Activated CD4-positive, alpha-beta memory T cell treated with anti-CD3 and anti-CD28 coated beads, Interleukin-2, amount 10 ng/mL, durations not matched to agents 7 days and 5 days (primary cell): ENCODE measurements around the gene NMUR1. TPM values are rescaled to one million over a fixed set of nuclear protein-coding genes. Genes with fewer than 3 reads are reported as not detected.

Experiments used
- CTCF ChIA-PET: fragments of 350-600 bp; sonication (Branson Sonifier 250); formaldehyde crosslinking; loops from one replicate; lab custom pipeline; 2021; ENCODE audit warnings: antibody characterized with exemption, inconsistent platforms; lab: Charles Lee
- POLR2A ChIA-PET: fragments of 350-600 bp; sonication (Branson Sonifier 250); formaldehyde crosslinking; loops from one replicate; lab custom pipeline; 2021; ENCODE audit warnings: antibody characterized with exemption; lab: Charles Lee
- DNase-seq: peaks from one replicate; pipeline ENCODE4 v3.0.0-alpha.2; 2020
- H3K27ac Mint-ChIP-seq: one replicate; pipeline ENCODE4 v1.8.0; 2021; ENCODE audit warnings: mild to moderate bottlenecking, mixed read lengths
- H3K27me3 Mint-ChIP-seq: one replicate; pipeline ENCODE4 v1.8.0; 2021; ENCODE audit warnings: mixed read lengths
- H3K36me3 Mint-ChIP-seq: one replicate; pipeline ENCODE4 v1.8.0; 2021; ENCODE audit warnings: low read depth, mixed read lengths
- H3K4me1 Mint-ChIP-seq: one replicate; pipeline ENCODE4 v1.8.0; 2021; ENCODE audit warnings: mixed read lengths
- H3K4me3 Mint-ChIP-seq: one replicate; pipeline ENCODE4 v1.8.0; 2021; ENCODE audit warnings: mild to moderate bottlenecking, mixed read lengths
- H3K9me3 Mint-ChIP-seq: one replicate; pipeline ENCODE4 v1.8.0; 2021; ENCODE audit warnings: mixed read lengths
- total RNA-seq, 2 experiments: library from RNA; stranded (reverse); gene quantifications; one replicate each; pipeline ENCODE4 v1.2.3, GENCODE V29; 2021

NMUR1 gene
- total RNA-seq, 2 experiments from 2014 or later = 3.4 to 3.9 TPM

DNA sequence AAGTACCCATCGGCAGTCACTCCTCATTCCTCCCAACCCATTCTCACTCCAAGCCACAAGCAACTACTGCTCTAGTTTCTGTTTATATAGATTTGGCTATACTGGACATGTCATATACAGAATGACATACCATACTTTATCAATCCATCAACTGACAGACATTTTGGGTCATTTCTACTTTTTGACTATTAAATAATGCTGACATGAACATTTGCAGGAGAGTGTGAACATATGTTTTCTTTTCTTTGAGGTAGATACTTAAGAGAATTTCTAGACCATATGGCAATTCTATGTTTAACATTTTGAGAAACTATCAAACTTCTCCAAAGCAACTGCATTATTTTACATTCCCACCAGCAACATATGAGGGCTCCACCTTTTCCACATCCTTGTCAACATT, 32.6 kb downstream of the NMUR1 start:
- Mint-ChIP-seq H3K4me1 (peaks cover 5% of the 10 kb centered on the region), H3K27ac (no peak overlapping the region), H3K27me3 (peaks cover 5% of the 10 kb centered on the region), H3K36me3 (no peaks in the 10 kb centered on the region), H3K4me3 (no peak overlapping the region), H3K9me3 (no peaks in the 10 kb centered on the region)
- CTCF ChIA-PET = interaction anchor here (0.5 kb wide), 1 partner anchor 15 kb away, joined by 3 read pairs; no protein-coding TSS in a partner anchor
- no peak for DNase-seq
- POLR2A ChIA-PET = no interaction called here

- no peak overlapping the region for H3K27ac Mint-ChIP-seq
- peaks cover 5% of the 10 kb centered on the region for H3K4me1 Mint-ChIP-seq
- ChIA-PET POLR2A (no interaction called here), CTCF (interaction anchor here (2.2 kb wide), 1 partner anchor 12 kb away, joined by 9 read pairs; no protein-coding TSS in a partner anchor)
- H3K9me3 Mint-ChIP-seq = no peaks in the 10 kb centered on the region
- no peak overlapping the region for H3K4me3 Mint-ChIP-seq
- H3K36me3 Mint-ChIP-seq = no peaks in the 10 kb centered on the region
- H3K27me3 Mint-ChIP-seq = peaks cover 5% of the 10 kb centered on the region
- DNase-seq = no peak
These were observed 35.6 kb downstream of the NMUR1 start for GRCh38 chr2:231494669-231495068.

DNA sequence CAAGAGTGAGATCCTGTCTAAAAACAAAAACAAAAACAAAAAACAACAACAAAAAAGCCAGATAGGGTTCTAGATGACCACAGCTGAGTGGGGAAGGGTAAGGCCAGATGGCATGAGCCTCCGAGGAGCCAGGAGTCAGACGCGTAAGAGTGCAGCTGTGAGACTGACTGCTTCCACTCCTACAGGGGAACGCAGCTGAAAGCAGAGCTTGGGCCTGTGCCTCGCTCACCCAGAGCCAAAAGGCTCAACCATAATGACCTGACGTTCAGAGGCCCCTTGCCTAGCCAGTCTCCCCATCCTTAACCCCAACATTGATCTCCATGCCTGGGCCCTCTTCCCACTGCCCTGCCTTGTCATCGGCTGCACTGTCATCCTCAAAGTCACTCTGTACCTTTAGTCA, 39.4 kb downstream of the NMUR1 start:
- POLR2A ChIA-PET = interaction anchor here (0.6 to 1.3 kb wide), 3 partner anchors 8 to 68 kb away, joined by 3 to 4 read pairs (median 4); partner anchors contain the start of gene NCL
- no peak for DNase-seq
- peaks cover 12% of the 10 kb centered on the region for H3K4me1 Mint-ChIP-seq
- no peaks in the 10 kb centered on the region for H3K36me3 Mint-ChIP-seq
- CTCF ChIA-PET = interaction anchor here (1.2 to 3.8 kb wide), 2 partner anchors 9 to 27 kb away, joined by 3 to 15 read pairs; no protein-coding TSS in a partner anchor
- peaks cover 5% of the 10 kb centered on the region for H3K27me3 Mint-ChIP-seq
- H3K27ac Mint-ChIP-seq = no peak overlapping the region
- no peaks in the 10 kb centered on the region for H3K9me3 Mint-ChIP-seq
- no peak overlapping the region for H3K4me3 Mint-ChIP-seq

DNA sequence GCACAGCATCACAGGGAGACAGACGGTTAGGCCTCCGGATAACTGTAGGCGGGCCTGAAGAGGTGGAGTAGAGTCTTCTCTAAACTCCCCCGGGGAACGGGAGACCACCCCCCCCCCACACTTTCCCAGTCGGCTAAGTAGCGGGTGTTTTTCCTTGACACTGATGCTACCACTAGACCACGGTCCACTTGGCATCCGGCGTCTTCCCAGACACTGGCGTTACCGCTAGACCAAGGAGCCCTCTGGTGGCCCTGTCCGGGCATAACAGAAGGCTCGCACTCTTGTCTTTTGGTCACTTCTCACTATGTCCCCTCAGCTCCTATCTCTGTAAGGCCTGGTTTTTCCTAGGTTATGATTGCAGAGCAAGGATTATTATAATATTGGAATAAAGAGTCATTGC, 40.3 kb downstream of the NMUR1 start:
- Mint-ChIP-seq H3K9me3 (no peaks in the 10 kb centered on the region), H3K27ac (no peak overlapping the region), H3K36me3 (no peaks in the 10 kb centered on the region), H3K27me3 (peaks cover 5% of the 10 kb centered on the region), H3K4me1 (peaks cover 10% of the 10 kb centered on the region), H3K4me3 (no peak overlapping the region)
- CTCF ChIA-PET = interaction anchor here (1.2 kb wide), 1 partner anchor 28 kb away, joined by 3 read pairs; no protein-coding TSS in a partner anchor
- POLR2A ChIA-PET = interaction anchor here (1.2 kb wide), 1 partner anchor 26 kb away, joined by 4 read pairs; the partner anchor contains the start of gene NCL
- peak; percentile 28 for DNase-seq

DNA sequence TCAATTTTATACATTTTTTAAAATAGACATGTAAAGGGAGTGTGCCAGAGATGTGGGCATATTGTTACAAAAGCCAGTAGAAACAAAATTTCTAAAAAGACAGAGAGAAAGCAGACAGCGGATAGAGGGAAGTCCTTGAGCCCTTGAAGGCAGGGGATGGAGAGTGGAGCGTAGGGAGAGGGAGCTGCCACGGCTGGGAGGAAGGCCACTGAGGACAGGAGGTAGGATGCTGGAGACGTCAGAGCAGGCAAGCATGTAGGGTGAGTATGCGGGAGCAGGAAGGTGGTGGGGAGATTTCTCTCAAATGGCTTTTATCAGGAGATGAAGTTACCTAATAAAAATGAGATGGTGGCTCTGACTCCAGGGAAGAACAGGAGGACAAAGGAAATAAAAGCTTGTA, 41.9 kb downstream of the NMUR1 start:
- no peak overlapping the region for H3K4me3 Mint-ChIP-seq
- CTCF ChIA-PET = interaction anchor here (1.6 kb wide), 1 partner anchor 113 kb away, joined by 3 read pairs; no protein-coding TSS in a partner anchor
- H3K27ac Mint-ChIP-seq = no peak overlapping the region
- H3K4me1 Mint-ChIP-seq = peaks cover 12% of the 10 kb centered on the region
- H3K9me3 Mint-ChIP-seq = no peaks in the 10 kb centered on the region
- no peak for DNase-seq
- POLR2A ChIA-PET = no interaction called here
- peaks cover 3% of the 10 kb centered on the region for H3K27me3 Mint-ChIP-seq
- H3K36me3 Mint-ChIP-seq = no peaks in the 10 kb centered on the region

DNA sequence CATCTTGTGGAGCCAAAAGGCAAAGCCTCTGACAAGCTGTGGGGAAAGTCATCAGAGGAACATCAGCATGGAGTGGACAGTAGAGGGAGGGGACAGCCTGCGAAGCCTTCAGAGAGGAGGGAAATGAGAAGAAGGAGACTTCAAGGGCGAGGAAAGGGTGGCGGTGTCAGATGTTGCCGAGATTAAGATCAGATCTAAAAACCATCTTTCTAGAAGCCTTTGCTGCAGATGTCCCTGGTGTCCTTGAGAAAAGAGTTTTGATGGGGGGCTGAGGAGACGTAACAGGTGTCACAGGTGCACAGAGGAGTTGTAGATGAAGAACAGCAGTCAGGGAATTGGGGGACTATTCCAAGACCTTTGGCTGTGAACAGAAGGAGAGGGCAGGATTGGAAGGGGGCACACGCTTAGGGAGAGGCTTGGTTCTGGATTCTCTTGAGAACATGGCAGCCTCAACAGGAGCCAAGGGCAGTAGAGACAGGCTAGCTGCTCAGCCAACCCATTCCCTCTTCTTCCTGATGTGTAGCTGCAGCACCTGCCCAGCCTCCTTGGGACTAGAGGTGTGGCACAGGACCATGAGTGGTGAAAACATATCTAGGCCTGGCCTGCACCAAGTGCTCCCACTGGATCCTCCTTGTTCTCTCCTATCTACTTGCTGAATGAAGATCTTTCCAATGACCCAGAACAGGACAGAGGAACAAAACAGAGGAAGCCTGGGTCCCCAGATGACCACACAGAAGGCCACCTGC, 43.2 kb downstream of the NMUR1 start:
- H3K4me3 Mint-ChIP-seq = no peak overlapping the region
- no peak for DNase-seq
- H3K27ac Mint-ChIP-seq = no peak overlapping the region
- H3K4me1 Mint-ChIP-seq = peaks cover 19% of the 10 kb centered on the region
- H3K27me3 Mint-ChIP-seq = no peaks in the 10 kb centered on the region
- POLR2A ChIA-PET = interaction anchor here (1.1 to 1.7 kb wide), 2 partner anchors 22 to 23 kb away, joined by 3 to 4 read pairs; no protein-coding TSS in a partner anchor
- H3K9me3 Mint-ChIP-seq = no peaks in the 10 kb centered on the region
- CTCF ChIA-PET = interaction anchor here (1.4 kb wide), 1 partner anchor 114 kb away, joined by 3 read pairs; no protein-coding TSS in a partner anchor
- no peaks in the 10 kb centered on the region for H3K36me3 Mint-ChIP-seq

GRCh38 chr2:231483398-231484329, 46.6 kb downstream of the NMUR1 start:
- Mint-ChIP-seq H3K4me1 (peaks cover 23% of the 10 kb centered on the region), H3K4me3 (peak overlapping the region; percentile 76)

GRCh38 chr2:231482806-231483391, 47.3 kb downstream of the NMUR1 start:
- CTCF ChIA-PET = interaction anchor here (0.6 to 5.2 kb wide), 38 partner anchors 9 to 430 kb away, joined by 3 to 95 read pairs (median 4); partner anchors contain the start of gene NCL
- H3K4me1 Mint-ChIP-seq = peaks cover 23% of the 10 kb centered on the region
- H3K4me3 Mint-ChIP-seq = peak overlapping the region; percentile 76
- H3K27me3 Mint-ChIP-seq = no peaks in the 10 kb centered on the region
- H3K36me3 Mint-ChIP-seq = no peaks in the 10 kb centered on the region
- no peaks in the 10 kb centered on the region for H3K9me3 Mint-ChIP-seq
- peak; percentile 78 for DNase-seq
- POLR2A ChIA-PET = interaction anchor here (0.8 to 11.1 kb wide), 15 partner anchors 8 to 225 kb away, joined by 3 to 245 read pairs (median 4); partner anchors contain the start of genes NCL and PTMA
- peak overlapping the region; percentile 83 for H3K27ac Mint-ChIP-seq

More at GRCh38 chr2:231483398-231484329, 46.6 kb downstream of the NMUR1 start:
- H3K27me3 Mint-ChIP-seq = no peaks in the 10 kb centered on the region
- ChIA-PET POLR2A (interaction anchor here (0.8 to 11.1 kb wide), 12 partner anchors 9 to 224 kb away, joined by 3 to 245 read pairs (median 4); partner anchors contain the start of genes NCL and PTMA), CTCF (interaction anchor here (0.6 to 5.2 kb wide), 32 partner anchors 9 to 431 kb away, joined by 3 to 95 read pairs (median 5); partner anchors contain the start of gene NCL)
- H3K9me3 Mint-ChIP-seq = no peaks in the 10 kb centered on the region
- H3K36me3 Mint-ChIP-seq = no peaks in the 10 kb centered on the region
- H3K27ac Mint-ChIP-seq = peak overlapping the region; percentile 83
- DNase-seq = peak; percentile 52

DNA sequence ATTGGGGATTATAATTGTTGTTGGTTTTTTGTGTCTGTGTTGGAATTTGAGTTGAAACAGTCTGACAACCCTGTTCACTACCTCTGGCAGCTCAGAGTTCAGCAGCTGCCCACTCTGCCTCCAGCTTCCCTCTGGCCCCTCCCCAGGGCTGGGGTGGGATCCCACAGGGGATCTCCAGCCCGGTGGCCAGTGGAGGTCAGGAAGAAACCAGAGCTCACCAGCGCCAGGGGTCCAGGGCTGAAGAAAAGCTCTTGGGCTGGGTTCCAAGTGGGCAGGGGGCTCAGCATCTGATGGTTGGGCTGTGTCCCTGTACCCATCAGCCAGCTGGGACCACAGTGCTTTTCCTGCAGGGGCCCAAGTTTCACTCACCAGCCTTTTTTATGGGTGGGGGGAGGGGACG, 49.5 kb downstream of the NMUR1 start:
- Mint-ChIP-seq H3K27me3 (no peaks in the 10 kb centered on the region), H3K4me3 (no peak overlapping the region), H3K36me3 (no peaks in the 10 kb centered on the region), H3K4me1 (peaks cover 16% of the 10 kb centered on the region), H3K9me3 (no peaks in the 10 kb centered on the region), H3K27ac (no peak overlapping the region)
- no peak for DNase-seq
- ChIA-PET POLR2A (interaction anchor here (0.7 to 11.1 kb wide), 3 partner anchors 16 to 65 kb away, joined by 3 to 245 read pairs (median 3); partner anchors contain the start of gene NCL), CTCF (interaction anchor here (1.1 to 5.2 kb wide), 9 partner anchors 10 to 120 kb away, joined by 3 to 95 read pairs (median 14); partner anchors contain the start of gene NCL)

GRCh38 chr2:231479455-231479854, 50.8 kb downstream of the NMUR1 start:
- no peaks in the 10 kb centered on the region for H3K36me3 Mint-ChIP-seq
- no peaks in the 10 kb centered on the region for H3K9me3 Mint-ChIP-seq
- POLR2A ChIA-PET = interaction anchor here (11.1 kb wide), 1 partner anchor 14 kb away, joined by 245 read pairs; the partner anchor contains the start of gene NCL
- CTCF ChIA-PET = interaction anchor here (3.8 to 5.2 kb wide), 2 partner anchors 13 to 14 kb away, joined by 20 to 95 read pairs; partner anchors contain the start of gene NCL
- peaks cover 16% of the 10 kb centered on the region for H3K4me1 Mint-ChIP-seq
- no peak for DNase-seq
- H3K4me3 Mint-ChIP-seq = no peak overlapping the region
- H3K27me3 Mint-ChIP-seq = no peaks in the 10 kb centered on the region
- no peak overlapping the region for H3K27ac Mint-ChIP-seq

- H3K27me3 Mint-ChIP-seq = no peaks in the 10 kb centered on the region
- H3K36me3 Mint-ChIP-seq = no peaks in the 10 kb centered on the region
- H3K27ac Mint-ChIP-seq = no peak overlapping the region
- POLR2A ChIA-PET = interaction anchor here (11.1 kb wide), 1 partner anchor 12 kb away, joined by 245 read pairs; the partner anchor contains the start of gene NCL
- no peaks in the 10 kb centered on the region for H3K9me3 Mint-ChIP-seq
- CTCF ChIA-PET = interaction anchor here (1.1 to 3.8 kb wide), 5 partner anchors 9 to 237 kb away, joined by 3 to 20 read pairs (median 3); partner anchors contain the start of gene NCL
- H3K4me3 Mint-ChIP-seq = no peak overlapping the region
- DNase-seq = no peak
- peaks cover 3% of the 10 kb centered on the region for H3K4me1 Mint-ChIP-seq
These were observed 53.3 kb downstream of the NMUR1 start for GRCh38 chr2:231476920-231477319.
